Prostate gland (tissue), 2 donors: ENCODE data around the gene HDAC4.

Source experiments
- CTCF ChIP-seq, 4 experiments: fragments of 200-600 bp in 2 of 4; fragments of 450-650 bp in 2 of 4; sonication (generic) in 2 of 4; IDR thresholded peaks; 1 replicate in 3 of 4; 2 replicates in 1 of 4; pipeline ENCODE4 v1.5.1; 2016 to 2019; ENCODE audit warnings: antibody characterized with exemption in 4 of 4, mild to moderate bottlenecking in 2 of 4, moderate library complexity in 2 of 4
- POLR2AphosphoS5 ChIP-seq: sonication (generic); formaldehyde crosslinking; IDR thresholded peaks from one replicate; pipeline ENCODE4 v1.6.1; 2017; ENCODE audit warnings: antibody characterized with exemption

GRCh38 chr2:239418918-239419317, 18.1 kb upstream of the HDAC4 start:
- no peak for TF ChIP-seq CTCF (IDR thresholded peaks at IDR 0.05)
- TF ChIP-seq POLR2AphosphoS5: no peak
